GM18507 (cell line): ENCODE results near the gene SHH.

Experiments used
- DNase-seq: peaks from one replicate; pipeline ENCODE4 v3.0.0; 2011; ENCODE audit warnings: low read depth; ENCODE audit not compliant: insufficient read length; ENCODE audit errors: extremely low spot score
- FAIRE-seq: peaks from 2 replicates; lab custom pipeline; 2011; peaks lifted over from hg19 to GRCh38; lab: Jason Lieb, UNC

SHH gene

DNA sequence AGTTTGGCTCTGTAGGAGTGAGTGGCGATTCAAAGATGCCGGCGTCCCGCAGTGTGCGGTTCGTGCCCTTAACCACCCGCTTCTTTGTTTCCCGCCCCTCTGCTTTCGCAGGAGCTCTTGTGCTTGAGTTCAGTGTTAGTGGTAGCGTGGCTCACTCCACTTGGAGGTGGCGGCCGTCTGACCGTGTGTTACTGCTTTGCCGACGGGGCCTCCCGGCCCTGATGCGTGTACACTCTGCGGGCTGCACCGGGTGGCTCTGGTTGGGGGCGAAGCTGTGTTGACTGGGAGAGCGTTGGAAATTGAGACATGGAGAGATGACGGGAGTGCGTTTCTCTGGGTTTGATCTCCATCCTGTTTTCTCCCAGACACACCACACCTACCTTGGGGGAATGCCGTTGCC is 31.4 kb downstream of the SHH start:
- DNase-seq, result no peak
- FAIRE-seq, result no peak

DNA sequence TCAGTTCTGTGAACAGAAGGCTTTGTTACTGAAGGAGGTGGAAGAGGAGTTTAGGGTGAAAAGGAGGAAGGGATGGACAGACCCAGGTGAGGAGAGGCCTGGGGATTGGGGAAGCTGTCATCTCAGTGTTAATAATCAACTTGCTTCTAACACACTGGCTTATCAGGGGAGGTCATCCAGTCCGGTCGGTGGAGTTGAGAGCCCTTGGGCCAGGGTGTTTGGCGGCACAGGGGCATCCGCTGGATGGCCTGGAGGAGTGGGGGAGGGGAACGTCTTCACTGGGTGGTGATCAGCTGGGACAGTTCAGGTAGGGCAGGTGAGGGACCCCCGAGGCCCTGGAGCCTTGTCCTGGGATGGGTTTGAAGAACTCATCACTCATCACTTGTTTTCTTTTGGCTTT is 33.9 kb downstream of the SHH start:
- FAIRE-seq, result no peak
- no peak for DNase-seq

DNA sequence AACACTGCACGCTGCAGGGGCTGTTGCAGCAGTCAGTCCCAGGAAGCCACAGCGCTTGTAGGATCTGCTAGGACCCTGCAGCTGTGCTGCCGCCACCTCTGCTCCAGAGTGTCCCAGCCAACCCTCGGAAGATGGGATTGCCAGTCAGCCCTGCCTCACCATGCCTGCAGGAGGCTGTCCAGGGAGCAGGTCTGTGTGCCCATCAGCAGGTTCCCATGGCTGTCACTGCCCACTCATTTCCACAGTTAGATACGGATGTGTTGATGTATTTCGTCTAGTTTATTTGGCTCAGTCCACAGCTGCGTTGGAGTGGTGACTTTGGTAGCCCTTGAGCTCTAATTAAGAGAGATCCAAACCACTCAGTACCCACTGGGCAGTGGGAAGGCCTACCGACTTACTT is 35.7 kb downstream of the SHH start:
- DNase-seq (no peak), FAIRE-seq (no peak)

DNA sequence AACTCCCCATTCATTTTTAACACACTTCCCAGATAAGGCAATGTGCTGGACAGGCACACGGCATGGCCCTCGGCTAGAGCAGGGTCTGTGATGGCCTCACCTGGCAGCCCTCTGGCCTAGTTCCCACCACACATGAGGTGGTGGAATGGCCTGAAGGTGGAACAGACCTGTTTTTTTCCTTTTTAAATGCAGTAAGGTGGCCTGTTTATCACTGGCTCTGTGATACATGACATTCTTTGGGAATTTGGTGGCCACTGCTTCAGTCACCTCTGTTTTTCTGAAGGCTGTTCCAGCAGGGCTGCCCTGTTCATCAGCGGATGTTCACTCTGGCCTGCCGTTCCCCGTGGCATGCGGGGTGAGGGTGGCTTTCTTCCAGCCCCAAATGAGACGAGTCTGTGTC is 36.6 kb downstream of the SHH start:
- FAIRE-seq (no peak), DNase-seq (no peak)

DNA sequence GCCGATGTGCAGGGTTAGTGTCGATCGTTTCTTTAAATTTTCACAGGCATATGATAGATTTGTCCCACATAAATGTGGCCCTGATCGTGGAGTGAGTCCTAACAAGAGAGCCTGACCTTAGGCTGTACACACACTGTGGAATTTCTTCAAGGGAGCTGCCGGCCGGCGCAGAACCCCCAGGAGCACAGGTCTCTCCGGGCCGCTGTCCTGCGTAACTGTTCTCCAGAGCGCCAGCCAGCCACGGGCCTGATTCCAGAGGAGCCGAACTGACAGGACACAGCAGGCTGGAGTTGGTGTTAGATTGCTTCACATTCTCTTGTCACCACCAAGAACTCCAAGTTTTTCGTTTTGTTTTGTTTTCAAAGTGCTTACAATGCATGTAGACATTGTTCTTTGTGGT is 37.3 kb downstream of the SHH start:
- DNase-seq (no peak), FAIRE-seq (no peak)

DNA sequence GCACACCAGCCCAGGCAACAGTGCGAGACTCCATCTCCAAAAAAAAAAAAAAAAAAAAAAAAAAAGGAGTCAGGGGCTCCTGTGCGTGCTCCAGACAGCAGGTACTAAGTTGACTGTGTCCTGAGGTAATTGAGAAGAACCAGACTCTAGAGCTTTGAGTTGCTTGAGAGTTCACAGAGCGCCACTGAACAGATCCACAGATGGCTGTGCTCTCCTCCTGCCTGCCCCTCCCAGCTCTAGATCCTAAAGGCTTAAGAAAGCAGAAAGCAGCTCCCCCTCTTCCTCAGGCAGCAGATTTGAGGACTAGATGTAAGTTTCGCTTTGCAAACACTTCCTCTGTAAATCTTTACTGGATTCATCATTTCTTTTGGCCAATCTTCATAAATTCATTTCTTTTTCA is 38.7 kb downstream of the SHH start:
- FAIRE-seq, result no peak
- DNase-seq, result no peak

DNA sequence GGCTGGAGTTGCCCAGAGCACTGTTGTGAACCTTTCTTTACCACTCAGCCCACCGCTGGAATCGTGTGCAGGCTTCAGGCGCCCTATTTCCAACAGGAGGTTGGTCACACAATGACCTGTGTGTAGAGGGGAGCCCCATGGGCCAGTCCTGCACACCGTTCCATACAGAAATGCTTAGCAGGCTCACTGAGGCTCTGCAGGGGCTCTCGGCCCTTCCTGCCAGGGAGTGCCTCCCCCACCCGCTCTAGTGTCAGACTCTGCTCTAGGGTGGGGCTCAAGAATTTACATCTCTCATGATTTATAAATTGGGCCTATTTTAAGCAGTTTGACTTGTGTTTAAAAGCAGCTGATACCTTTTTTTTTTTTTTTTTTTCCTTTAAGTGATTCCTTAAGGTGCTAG is 42.0 kb downstream of the SHH start:
- DNase-seq (no peak), FAIRE-seq (no peak)

DNA sequence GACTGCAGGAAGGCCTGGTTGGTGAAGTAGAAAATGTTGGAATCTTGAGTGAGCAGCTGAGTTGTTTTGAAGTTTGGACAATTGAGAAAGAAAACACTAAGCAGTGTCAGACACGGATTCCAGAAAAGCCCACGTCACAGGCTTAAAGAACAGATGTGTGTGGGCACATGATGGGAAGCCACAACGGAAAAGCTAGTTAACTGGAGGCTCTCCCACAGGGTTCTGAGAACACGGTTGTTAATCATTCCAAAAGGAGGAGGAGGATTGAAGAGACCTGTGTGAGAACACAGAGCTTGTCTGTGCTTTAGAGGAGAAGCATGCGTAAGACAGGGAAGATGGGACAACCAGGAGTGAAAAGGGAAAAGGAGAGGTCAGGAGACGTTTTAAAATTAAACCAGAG is 42.6 kb downstream of the SHH start:
- DNase-seq (no peak), FAIRE-seq (no peak)

DNA sequence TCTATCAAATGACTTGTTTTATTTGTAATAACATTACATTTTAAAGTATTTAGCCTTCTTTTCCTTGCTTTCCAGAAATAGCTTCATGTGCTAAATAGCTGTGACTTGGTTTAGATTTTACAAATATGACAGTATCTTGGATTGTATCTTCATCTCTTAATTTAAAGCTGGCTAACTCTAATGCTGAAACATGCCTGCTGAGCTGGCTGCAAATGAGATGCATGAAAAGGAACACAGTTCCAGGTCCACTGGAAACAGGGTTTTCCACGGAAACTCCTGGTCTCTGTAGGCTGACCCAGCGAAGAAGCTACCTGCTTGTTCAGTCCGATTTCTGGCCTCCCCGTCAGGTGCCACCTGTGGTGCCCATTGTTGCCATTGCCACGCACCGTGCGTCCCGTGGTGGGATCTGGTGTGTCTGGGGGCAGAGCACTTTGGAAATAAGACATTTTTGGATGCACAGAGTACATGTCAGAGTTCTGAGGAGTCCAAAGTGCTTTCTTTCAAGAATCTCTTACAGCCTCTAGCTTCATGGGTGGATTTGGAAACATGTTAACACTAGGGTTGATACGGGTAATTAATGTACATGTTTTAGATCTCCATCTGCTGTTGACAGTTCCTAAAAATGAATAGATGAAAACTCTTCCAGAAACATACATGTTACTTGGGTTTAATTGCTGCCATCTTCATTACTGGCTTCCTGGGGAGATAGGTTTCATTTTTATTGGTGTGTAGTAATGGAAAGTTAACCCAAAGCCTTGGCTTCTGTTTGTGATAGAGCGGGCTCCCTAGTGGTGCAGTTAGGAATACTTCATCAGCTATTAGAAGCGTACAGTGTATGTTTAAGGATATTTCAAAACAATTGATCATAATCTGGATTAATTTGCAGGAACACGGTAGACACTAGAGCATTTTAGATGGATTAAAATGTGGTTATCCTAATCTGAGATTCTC is 45.0 kb downstream of the SHH start:
- FAIRE-seq (no peak), DNase-seq (no peak)

DNA sequence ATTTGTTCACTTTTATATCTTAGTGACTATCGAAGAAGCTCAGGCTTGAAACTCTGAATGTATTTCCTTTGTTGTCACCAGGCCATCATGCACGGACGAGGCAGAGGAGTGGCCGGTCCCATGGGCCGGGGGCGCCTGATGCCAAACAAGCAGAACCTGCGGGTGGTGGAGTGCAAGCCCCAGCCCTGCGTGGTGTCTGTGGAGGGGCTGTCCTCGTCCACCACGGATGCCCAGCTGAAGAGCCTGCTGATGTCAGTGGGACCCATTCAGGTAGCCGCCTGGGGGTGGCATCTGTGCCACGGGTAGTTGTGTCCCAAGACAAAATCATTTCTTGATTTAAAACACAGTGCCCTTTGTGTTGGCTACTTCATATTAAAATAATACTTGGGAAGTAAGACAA is 45.9 kb downstream of the SHH start:
- FAIRE-seq, result no peak
- DNase-seq, result no peak

DNA sequence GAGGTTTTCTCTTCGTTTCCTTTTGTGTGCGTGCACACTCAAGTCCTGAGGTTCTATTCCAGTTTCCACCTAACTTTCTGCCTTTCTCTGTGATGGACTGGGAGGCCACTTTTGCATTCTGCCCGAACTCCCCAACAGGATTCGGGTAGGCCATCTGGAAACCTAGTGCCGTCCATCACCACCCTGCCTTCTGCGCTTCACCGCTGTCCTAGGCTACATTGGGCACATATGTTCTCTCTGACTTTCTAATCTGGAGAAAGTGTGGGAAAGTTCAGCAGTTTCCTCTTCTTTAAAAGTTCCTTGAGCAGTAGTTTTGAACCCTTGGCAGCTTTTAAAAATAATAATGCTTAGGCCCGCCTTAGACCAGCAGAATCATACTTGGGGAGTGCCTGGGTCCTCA is 46.8 kb downstream of the SHH start:
- DNase-seq, result no peak
- FAIRE-seq, result no peak

DNA sequence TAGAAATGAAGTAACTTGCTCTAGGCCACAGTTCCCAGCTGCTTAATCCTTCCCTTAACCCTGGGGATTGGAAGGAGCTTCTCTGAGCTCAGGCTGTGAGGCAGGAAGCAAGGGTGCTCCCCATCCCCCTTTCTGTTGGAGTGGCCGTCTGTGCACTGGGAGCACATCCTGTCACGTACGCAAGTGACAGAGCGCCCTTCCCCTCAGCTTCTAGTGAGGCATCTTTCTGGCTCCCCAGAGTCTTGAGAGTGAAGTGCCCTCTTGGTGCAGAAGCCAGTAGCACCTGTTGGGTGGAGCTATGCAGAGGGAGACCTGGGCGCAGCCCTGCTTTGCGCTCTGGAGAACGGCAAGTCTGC is 47.8 kb downstream of the SHH start:
- FAIRE-seq (no peak), DNase-seq (no peak)

DNA sequence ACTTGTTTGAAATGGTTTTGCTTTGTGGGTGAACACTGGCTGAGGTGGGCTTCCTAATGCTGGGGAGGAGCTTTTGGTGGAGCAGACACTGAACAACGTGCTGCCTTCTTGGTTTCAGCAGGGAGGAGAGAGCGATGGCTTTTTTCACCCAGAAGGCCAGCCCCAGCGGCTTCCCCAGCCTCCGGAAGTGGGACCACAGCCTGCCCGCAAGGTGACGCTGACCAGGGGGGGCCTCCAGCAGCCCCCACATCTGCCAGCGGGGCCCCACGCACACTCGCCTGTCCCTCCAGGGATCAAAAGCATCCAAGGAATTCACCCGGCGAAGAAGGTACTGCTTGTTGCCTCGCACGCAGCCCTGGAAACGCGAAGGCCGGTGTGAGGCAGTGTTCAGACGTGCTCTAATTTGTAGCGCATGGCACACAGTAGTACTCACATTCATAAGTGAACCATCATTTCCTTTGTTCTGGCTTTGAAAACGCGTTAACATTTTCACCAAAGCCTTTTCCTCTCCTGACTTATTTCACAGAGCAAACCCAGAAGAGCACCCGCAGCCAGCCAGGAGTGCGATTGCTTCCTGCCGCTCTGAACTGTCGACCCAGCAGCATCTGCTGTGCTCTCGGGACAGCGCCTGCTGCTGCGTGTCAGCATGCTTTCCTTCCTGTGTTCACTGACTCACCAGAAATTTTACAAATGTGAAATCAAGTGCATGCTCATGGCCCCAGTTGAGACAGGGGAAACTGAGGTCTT is 48.4 kb downstream of the SHH start:
- FAIRE-seq (no peak), DNase-seq (no peak)

DNA sequence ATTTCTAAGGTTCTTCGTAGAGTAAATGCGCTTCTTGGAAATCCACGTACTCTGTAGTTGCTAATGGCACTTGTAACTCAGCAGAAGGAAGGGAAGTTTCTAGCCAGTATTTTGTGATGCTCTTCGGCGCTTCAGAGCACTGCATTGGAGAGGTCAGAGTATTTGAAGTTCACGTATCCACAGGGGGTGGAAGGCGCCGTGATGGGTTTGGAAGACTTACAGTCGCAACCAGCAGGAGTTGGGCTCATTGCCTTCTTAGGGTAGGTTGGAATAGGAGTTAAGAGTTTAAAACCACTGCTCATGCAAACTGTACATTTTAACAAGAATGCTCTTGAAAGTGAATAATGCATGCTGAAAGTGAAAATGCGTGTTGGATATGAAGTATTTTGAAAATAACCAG is 49.1 kb downstream of the SHH start:
- FAIRE-seq (no peak), DNase-seq (no peak)

DNA sequence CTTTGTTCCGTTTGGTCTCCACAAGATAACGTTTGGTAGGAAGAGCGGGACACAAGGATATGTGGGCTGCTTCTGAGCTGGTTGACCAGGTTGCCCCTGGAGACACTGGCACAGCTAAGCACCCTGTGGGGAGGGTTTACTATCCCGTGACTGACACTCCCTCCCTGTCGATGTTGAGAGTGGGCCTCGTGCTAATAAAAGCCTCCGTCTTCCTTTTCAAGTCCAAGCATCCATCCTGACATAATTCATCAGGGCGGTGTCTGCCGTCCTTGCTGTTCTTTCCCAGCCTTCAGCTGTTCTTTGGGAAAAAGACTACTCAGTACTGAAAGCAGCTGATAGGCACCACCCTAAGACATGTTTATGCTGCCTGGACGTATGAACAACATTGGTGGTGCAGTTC is 49.6 kb downstream of the SHH start:
- FAIRE-seq, result no peak
- no peak for DNase-seq

DNA sequence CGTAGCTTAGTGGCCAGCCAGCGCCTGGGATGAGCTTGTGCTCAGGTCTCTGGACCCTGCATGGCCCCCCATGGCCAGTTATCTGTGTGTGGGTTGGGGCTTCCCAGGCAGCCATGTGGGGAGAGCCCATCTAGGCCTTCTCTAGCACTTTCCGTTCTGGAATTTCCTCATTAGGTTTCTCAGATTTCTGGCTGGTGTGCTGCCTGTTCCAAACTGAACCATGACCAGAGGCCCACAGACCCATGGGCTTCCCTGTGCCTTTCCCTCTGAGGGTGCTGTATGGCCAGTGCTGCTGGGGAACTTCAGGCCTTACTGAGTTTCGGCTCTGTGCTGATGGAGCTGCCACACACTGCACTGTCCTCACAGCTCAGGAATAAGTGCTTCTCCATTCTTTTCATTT is 50.2 kb downstream of the SHH start:
- no peak for FAIRE-seq
- DNase-seq, result no peak

DNA sequence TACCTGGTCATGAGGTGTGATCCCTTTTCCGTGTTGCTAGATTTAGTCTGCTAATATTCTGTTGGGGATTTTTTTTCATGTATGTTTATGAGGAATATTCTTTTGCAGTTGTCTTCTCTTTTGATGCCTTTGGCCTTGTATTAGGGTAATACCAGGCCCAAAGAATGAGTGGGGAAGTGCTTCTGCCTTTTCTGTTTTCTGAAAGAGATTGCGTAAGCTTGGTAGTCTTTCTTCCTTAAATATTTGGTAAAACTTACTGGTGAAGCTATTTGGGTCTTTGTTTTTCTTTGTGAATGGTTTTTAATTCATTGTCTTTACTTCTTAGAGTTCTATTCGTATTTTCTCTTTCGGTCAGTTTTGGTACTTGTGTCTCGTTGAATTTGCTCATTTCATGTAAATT is 51.1 kb downstream of the SHH start:
- no peak for DNase-seq
- no peak for FAIRE-seq

DNA sequence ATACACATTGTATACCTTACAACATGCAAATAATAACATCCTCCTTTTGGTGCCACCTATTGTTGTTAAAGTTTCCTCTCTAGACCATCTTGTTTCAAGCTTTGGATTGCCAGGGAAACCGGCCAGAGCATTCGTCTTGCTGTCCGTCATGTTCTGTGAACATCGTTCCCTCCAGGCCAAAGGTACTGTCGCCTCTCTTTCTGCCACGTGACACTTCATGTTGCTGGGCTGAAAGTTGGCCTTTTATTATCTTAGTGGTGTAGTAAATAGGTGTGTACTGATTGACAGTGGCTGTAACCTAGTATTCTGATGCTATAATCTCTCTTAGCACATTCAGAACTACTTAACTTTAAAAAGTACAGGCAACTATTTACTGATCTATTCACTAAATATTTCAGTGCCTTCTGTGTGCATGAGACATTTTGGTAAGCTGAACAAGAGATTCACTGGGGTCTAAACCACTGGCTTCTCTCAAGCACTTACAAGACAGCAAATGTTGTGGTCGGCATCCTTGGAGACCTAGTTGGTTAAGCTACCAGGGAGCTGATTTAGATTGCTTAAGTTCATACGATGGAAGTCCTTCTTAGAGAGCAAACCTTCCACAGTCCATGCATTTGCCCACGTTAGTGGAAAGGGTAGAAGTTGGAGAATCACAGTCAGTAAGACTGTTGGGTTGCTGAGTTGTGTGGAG is 52.4 kb downstream of the SHH start:
- FAIRE-seq, result no peak
- no peak for DNase-seq

DNA sequence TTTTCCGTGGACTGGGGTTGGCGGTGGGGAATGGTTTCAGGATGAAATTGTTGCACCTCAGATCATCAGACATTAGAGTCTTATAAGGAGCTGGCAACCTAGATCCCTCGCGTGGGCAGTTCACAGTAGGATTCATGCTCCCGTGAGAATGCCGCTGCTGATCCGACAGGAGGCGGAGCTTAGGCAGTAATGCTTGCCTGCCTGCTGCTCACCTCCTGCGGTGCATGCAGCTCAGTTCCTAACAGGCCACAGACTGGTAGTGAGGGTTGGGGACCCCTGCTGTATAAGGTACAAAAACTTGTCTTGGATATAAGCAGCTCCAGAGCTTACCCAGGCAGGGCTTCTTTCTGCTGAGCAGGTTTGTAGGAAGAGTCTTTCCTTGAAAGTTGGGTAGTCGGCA is 53.9 kb downstream of the SHH start:
- DNase-seq (no peak), FAIRE-seq (no peak)

DNA sequence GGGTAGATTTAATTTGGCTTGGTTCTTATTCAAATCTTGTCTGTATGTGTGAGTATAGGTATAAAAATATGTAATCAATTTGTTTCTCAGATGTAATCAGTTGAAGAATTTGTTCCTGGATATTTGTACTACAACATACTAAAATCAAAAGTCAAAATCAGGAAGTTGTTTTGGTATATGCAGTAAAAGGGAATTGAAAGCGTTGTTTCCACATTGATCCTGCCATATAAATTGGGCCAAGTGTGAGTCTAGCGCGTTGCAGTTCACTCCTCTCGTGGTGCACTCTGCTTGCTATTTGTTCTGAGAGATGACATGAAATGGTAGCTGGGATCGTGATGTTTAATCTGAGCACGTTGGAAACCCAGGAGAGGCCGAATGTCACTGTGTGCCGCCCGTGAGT is 55.9 kb downstream of the SHH start:
- DNase-seq (no peak), FAIRE-seq (peak; percentile 72)

DNA sequence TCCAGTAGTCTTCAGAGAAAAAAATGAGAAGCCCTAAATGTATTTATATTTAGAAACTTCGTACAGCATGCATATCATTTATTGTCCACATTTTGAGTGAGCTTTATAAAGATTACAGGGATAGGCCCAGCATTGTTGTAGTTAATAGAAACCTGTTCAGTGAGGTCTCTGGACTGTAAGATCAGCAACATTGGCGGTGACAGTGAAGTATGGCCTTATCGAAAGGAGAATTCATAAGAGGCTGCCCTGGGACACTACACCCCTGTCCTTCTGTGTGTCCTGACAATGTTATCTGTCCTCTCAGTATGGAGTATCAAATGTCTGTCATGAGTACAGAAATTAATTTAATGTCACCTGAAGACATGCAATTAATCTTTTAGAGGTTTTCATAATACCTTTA is 57.2 kb downstream of the SHH start:
- no peak for DNase-seq
- no peak for FAIRE-seq
